Hypothalamus (tissue), 51 donors: ENCODE measurements around the gene TRAPPC6A.

ENCODE experiments used
- DNase-seq, 51 donors: peaks; one replicate each; lab custom pipeline; 2025; lab: John Stamatoyannopoulos, UW

TRAPPC6A gene

GRCh38 chr19:45113628-45114027, 64.4 kb downstream of the TRAPPC6A start:
- DNase-seq, result no peak
